Spleen (tissue), 7 donors: Measurements from ENCODE around the gene GATA3.

Experiments
- POLR2A ChIP-seq, 3 donors: fragments of 450-650 bp; IDR thresholded peaks; one replicate each; pipeline ENCODE4 v1.5.1; 2017; ENCODE audit warnings: antibody characterized with exemption in 3 of 3, mild to moderate bottlenecking in 1 of 3
- TF ChIP-seq, protein P1 (sequence below), 11 experiments: fragments of 200-600 bp in 7 of 11; fragments of 450-650 bp in 4 of 11; sonication (generic) in 4 of 11; IDR thresholded peaks in 8 of 11; conservative IDR thresholded peaks in 3 of 11; 1 replicate in 7 of 11; 2 replicates in 4 of 11; pipeline versions ENCODE4 v1.4.0 to v1.8.0; 2016 to 2021; ENCODE audit warnings: antibody characterized with exemption in 11 of 11, inconsistent platforms in 4 of 11, mild to moderate bottlenecking in 1 of 11
- donor health status: DM: no; HTN: no; CAD: no; lungs with moderate emphysema.
- donor health status: DM: no; HTN: no; CAD: no.
- donor health status: DM: no; HTN: no; CAD: no.

DNA sequence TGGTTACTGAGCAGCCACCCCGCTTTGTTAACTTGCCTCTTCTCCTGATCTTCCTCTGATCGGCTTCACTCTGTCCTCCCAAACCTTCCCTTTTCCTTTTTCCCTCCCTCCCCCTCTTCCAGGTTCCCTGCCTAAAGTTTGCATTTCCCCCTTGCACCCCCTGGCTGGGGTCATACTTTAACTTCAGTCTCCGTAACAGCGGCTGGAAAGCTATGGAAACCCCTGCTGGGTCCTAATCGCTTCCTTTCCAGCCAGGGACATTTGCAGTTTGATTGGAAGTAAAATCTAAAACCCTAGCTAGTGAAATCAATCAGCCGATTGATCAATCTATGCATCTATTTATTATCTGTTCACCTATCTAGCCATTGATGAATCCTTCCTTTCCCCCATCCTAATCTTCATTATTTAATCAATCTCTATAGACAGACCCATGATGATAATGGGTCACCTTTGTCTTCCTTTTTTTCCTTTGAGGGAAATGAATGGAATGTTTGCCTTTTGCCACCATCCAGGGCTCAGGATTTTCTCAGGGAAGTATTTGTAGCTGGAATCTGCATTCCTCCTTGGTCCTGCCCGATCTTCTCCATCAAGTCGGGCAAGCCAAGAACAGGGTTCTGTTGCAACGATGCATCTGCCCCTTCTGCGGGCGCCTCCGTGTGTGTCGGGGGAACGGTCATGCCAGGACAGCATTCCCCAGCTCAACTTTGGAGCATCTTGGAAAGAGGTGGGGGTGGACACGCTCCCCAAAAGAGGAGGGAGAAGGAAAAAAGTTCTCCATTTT is 8.8 kb downstream of the GATA3 start:
- no peak for TF ChIP-seq POLR2A (IDR thresholded peaks at IDR 0.05)
- TF ChIP-seq, protein P1, sequence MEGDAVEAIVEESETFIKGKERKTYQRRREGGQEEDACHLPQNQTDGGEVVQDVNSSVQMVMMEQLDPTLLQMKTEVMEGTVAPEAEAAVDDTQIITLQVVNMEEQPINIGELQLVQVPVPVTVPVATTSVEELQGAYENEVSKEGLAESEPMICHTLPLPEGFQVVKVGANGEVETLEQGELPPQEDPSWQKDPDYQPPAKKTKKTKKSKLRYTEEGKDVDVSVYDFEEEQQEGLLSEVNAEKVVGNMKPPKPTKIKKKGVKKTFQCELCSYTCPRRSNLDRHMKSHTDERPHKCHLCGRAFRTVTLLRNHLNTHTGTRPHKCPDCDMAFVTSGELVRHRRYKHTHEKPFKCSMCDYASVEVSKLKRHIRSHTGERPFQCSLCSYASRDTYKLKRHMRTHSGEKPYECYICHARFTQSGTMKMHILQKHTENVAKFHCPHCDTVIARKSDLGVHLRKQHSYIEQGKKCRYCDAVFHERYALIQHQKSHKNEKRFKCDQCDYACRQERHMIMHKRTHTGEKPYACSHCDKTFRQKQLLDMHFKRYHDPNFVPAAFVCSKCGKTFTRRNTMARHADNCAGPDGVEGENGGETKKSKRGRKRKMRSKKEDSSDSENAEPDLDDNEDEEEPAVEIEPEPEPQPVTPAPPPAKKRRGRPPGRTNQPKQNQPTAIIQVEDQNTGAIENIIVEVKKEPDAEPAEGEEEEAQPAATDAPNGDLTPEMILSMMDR (IDR thresholded peaks at IDR 0.05 in 8 of 11, conservative IDR thresholded peaks at IDR 0.05 in 3 of 11): no peak
